IPS-20b (cell line): ENCODE data around the gene DDTL.
"Not testable (repeated sequence)": the region's sequence is repeated elsewhere in the genome, so short reads cannot be mapped to it uniquely, and the experiment has no call there.

Experiments
- H3K27ac ChIP-seq: one replicate; pipeline ENCODE4 v1.5.1; 2013; ENCODE audit warnings: low read length
- H3K27me3 ChIP-seq: 2 replicates; pipeline ENCODE4 v1.6.1; 2013; ENCODE audit warnings: mild to moderate bottlenecking, low read length, inconsistent platforms; ENCODE audit not compliant: insufficient read depth
- H3K36me3 ChIP-seq: 2 replicates; pipeline ENCODE4 v1.6.1; 2013; ENCODE audit warnings: low read depth, mild to moderate bottlenecking, inconsistent platforms, low read length, moderate library complexity; ENCODE audit not compliant: insufficient read depth
- H3K4me1 ChIP-seq: 2 replicates; pipeline ENCODE4 v1.6.1; 2013; ENCODE audit warnings: mild to moderate bottlenecking, control low read depth, inconsistent platforms, low read length, moderate library complexity; ENCODE audit not compliant: insufficient read depth
- H3K4me3 ChIP-seq: 2 replicates; pipeline ENCODE4 v1.5.1; 2013; ENCODE audit warnings: mild to moderate bottlenecking, low read length, inconsistent platforms
- H3K9ac ChIP-seq: 2 replicates; pipeline ENCODE4 v1.6.1; 2013; ENCODE audit warnings: low read depth, mild to moderate bottlenecking, inconsistent platforms, low read length, moderate library complexity
- H3K9me3 ChIP-seq: 2 replicates; pipeline ENCODE4 v1.6.1; 2013; ENCODE audit warnings: mild to moderate bottlenecking, low read depth, low read length, inconsistent platforms; ENCODE audit not compliant: insufficient read depth

DDTL gene

DNA sequence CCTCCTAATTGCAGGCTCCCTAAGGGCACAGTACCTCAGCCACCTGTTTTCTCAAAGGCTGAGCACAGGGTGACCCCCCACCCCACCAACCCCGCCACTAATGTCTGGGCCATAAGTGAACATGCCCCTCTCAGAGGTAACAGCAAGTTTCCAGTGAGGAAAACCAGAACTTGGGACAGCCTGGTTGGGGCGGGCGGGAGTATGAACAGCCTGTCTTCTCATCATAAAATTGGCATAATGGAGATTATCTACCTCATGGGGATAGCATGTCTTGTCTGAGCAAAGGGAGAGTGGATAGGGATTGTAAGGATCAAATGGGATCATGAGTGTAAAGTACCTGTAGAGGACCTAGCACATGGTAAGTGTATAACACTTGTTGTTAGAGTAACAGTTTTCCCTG lies 5.2 kb downstream of the DDTL start:
- H3K27me3 ChIP-seq, H3K4me1 ChIP-seq, H3K9ac ChIP-seq, H3K27ac ChIP-seq, H3K4me3 ChIP-seq, H3K9me3 ChIP-seq: not testable (repeated sequence)
- peaks cover 31% of the 10 kb centered on the region for H3K36me3 ChIP-seq

- not testable (repeated sequence) for H3K9me3 ChIP-seq, H3K27me3 ChIP-seq, H3K9ac ChIP-seq, H3K27ac ChIP-seq, H3K4me3 ChIP-seq, H3K4me1 ChIP-seq
- H3K36me3 ChIP-seq: peaks cover 27% of the 10 kb centered on the region
These were observed 7.7 kb downstream of the DDTL start, which contains the start of gene DDT for GRCh38 chr22:23974345-23974744. Gene DDT, minus strand, starts transcription at chr22:23974441. Its CDS starts 27 bp downstream, at chr22:23974414.

GRCh38 chr22:23974836-23975352 lies 8.2 kb downstream of the DDTL start:
- not testable (repeated sequence) for H3K27me3 ChIP-seq, H3K27ac ChIP-seq, H3K9ac ChIP-seq, H3K9me3 ChIP-seq, H3K4me1 ChIP-seq, H3K4me3 ChIP-seq
- peaks cover 21% of the 10 kb centered on the region for H3K36me3 ChIP-seq

DNA sequence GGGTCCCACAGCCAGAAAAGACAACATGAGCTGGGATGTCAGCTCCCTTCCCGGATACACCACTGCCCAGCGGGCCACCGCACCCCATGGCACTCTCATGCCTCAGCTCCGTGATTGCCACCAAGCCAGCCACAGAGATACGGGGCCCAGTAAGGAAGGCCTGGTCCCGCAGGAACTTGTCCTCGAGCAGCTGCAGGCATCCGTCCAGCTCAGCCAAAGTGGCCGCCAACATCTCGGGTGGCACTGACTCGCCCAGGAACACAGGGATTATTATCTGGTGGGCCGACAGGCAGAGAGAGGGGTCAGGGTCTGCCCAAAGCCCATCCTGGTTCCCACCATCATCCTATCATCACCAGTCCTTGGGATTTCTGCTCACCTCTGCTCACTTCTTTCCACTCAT lies 10.6 kb downstream of the DDTL start:
- not testable (repeated sequence) for H3K27ac ChIP-seq, H3K9me3 ChIP-seq, H3K27me3 ChIP-seq, H3K4me1 ChIP-seq, H3K36me3 ChIP-seq, H3K9ac ChIP-seq, H3K4me3 ChIP-seq

DNA sequence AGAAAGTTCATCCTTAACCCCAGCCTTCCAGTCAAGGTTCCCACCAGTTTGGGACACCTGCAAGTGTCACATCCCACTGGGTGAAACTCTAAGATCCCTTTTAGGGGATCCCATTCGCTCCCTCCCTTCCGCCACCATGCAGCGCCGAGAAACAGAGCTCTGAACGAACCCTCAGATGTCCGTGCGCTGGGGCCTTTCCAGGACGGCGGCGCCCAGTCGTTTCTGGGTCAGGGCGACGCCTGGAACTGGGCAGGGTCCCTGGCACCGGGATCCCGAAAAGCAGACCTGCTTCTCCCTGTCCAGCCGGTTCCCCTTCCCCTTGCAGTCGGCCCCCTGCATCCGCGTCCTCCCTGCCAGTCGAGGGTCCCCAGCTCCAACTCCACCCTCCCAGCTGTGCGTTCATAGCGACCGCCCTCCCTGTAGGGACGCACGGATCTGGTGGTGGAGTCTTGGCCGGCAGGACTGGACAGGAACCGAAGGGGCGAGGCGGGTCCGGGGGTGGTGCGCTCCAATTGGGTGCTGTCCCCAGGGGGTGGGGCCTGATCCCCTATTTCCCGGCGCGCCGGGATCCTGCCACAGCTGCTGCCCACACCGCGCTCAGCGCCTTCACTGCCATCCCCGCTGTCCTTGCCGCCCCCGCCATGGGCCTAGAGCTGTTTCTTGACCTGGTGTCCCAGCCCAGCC lies 13.0 kb downstream of the DDTL start, which contains the start of gene GSTT2:
GSTT2 (plus strand) TSS at position 578 of the 684 bp plus-strand sequence.
- not testable (repeated sequence) for H3K4me1 ChIP-seq, H3K27ac ChIP-seq, H3K36me3 ChIP-seq, H3K9me3 ChIP-seq, H3K27me3 ChIP-seq, H3K4me3 ChIP-seq, H3K9ac ChIP-seq

DNA sequence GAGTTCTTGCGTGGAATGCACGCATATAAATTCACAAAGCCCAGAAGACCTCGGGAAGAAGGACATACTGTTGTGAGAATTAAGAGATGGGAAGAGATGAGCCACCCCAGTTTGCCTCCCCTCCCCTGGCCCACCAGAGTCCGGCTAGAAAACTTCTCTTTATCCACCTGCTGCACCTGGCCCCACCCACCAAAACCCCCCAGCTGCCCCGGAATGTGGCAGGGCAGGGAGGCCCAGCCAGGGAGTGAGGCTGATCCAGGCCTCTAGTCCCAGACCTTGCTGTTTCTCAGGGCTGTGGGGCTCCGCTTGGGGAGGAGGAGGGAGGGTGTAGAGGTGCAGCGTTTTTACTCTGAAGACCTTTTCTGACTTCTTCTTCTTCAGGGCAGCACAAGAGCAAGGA lies 13.9 kb downstream of the DDTL start:
- H3K4me3 ChIP-seq: not testable (repeated sequence)

DNA sequence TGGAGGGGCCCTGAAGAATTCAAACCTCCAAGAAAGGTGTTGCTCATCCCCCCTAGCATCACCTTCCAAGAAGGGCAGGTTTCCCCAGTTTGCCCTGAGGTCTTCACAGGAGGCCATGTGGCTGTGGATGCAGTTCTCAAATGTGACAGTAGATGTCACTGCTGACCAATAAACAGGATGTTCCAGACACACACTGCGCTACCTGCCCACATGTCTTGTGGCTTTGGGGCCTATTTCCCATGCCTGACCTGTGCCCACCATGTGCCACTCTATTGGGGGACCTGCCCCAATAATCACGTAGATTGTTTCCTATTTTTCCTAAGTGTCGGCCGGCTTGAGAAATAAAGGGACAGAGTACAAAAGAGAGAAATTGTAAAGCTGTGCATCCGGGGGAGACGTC lies 17.7 kb downstream of the DDTL start:
- Histone ChIP-seq H3K27ac (no peak overlapping the region), H3K9me3 (no peaks in the 10 kb centered on the region), H3K36me3 (no peaks in the 10 kb centered on the region), H3K9ac (no peak overlapping the region), H3K4me3 (no peak overlapping the region), H3K27me3 (no peaks in the 10 kb centered on the region), H3K4me1 (no peaks in the 10 kb centered on the region)

More for the DNA sequence above, 13.9 kb downstream of the DDTL start:
- H3K27me3 ChIP-seq, H3K9ac ChIP-seq, H3K4me1 ChIP-seq, H3K9me3 ChIP-seq, H3K27ac ChIP-seq, H3K36me3 ChIP-seq: not testable (repeated sequence)

DNA sequence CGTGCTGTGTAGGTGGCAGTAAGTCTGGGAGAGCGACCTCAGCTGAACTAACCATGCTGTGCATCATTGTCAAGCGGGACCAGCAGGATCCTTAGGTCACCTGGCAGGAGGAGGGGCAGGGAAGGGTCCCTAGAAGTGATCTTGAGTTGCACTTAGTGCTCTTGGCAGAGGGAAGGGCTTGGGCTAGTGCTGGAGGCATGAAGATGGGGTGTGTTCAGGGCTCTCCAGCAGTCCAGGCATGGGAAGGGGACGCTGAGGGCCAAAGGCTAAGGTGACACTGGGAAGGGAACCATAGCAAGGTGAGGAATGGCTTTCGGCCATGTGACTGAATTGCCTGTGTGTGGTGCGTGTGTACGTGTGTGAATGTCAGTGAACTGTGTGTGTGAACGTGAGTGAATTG lies 19.4 kb downstream of the DDTL start:
- not testable (repeated sequence) for H3K27ac ChIP-seq, H3K9me3 ChIP-seq, H3K9ac ChIP-seq, H3K4me3 ChIP-seq, H3K27me3 ChIP-seq, H3K4me1 ChIP-seq, H3K36me3 ChIP-seq

GRCh38 chr22:23986538-23987178 lies 20.0 kb downstream of the DDTL start:
- not testable (repeated sequence) for H3K4me1 ChIP-seq, H3K27me3 ChIP-seq, H3K9ac ChIP-seq, H3K9me3 ChIP-seq, H3K36me3 ChIP-seq, H3K27ac ChIP-seq, H3K4me3 ChIP-seq

GRCh38 chr22:23989583-23990244 lies 23.0 kb downstream of the DDTL start:
- not testable (repeated sequence) for H3K27ac ChIP-seq

GRCh38 chr22:23993080-23993479 lies 26.4 kb downstream of the DDTL start:
- not testable (repeated sequence) for H3K36me3 ChIP-seq, H3K9me3 ChIP-seq, H3K27me3 ChIP-seq, H3K9ac ChIP-seq, H3K27ac ChIP-seq, H3K4me3 ChIP-seq, H3K4me1 ChIP-seq

More at GRCh38 chr22:23989583-23990244, 23.0 kb downstream of the DDTL start:
- H3K27me3 ChIP-seq, H3K4me1 ChIP-seq, H3K9ac ChIP-seq, H3K9me3 ChIP-seq, H3K4me3 ChIP-seq, H3K36me3 ChIP-seq: not testable (repeated sequence)
